AG09309 (cell line): ENCODE data around the gene LCLAT1.

Experiments used
- DNase-seq: peaks from one replicate; pipeline ENCODE4 v3.0.0-alpha.2; 2010; ENCODE audit warnings: low read depth
- H3K4me3 ChIP-seq: 2 replicates; pipeline ENCODE4 v1.5.1; 2011; ENCODE audit warnings: mild to moderate bottlenecking, low read depth, low read length, moderate library complexity; ENCODE audit not compliant: control insufficient read depth
- CTCF ChIP-seq: IDR thresholded peaks from 2 replicates; pipeline ENCODE4 v1.5.1; 2011; ENCODE audit warnings: mild to moderate bottlenecking, low read depth, low read length, inconsistent platforms; ENCODE audit not compliant: insufficient read depth, control insufficient read depth; ENCODE audit errors: missing control alignments

LCLAT1 gene

GRCh38 chr2:30681022-30681421 is 234.0 kb downstream of the LCLAT1 start:
- TF ChIP-seq CTCF = no peak
- H3K4me3 ChIP-seq = no peak overlapping the region
- no peak for DNase-seq

- TF ChIP-seq CTCF = no peak
- H3K4me3 ChIP-seq = no peak overlapping the region
- no peak for DNase-seq
Measured at GRCh38 chr2:30683236-30683956, 236.3 kb downstream of the LCLAT1 start.

GRCh38 chr2:30684026-30684425 is 237.0 kb downstream of the LCLAT1 start:
- TF ChIP-seq CTCF = no peak
- DNase-seq = no peak
- no peak overlapping the region for H3K4me3 ChIP-seq

- no peak overlapping the region for H3K4me3 ChIP-seq
- TF ChIP-seq CTCF = no peak
- no peak for DNase-seq
Measured at GRCh38 chr2:30684516-30684915, 237.5 kb downstream of the LCLAT1 start.

GRCh38 chr2:30684996-30685395 is 237.9 kb downstream of the LCLAT1 start:
- no peak for DNase-seq
- H3K4me3 ChIP-seq = no peak overlapping the region
- no peak for TF ChIP-seq CTCF

GRCh38 chr2:30686000-30686399 is 239.0 kb downstream of the LCLAT1 start:
- TF ChIP-seq CTCF = peak; percentile 24
- no peak for DNase-seq
- no peak overlapping the region for H3K4me3 ChIP-seq

- H3K4me3 ChIP-seq = no peak overlapping the region
- TF ChIP-seq CTCF = no peak
- DNase-seq = no peak
Measured at GRCh38 chr2:30686669-30687068, 239.6 kb downstream of the LCLAT1 start.
